ENCODE measurements around the gene VSIG10.

GRCh38 chr12:118068445-118068844 is 35.4 kb downstream of the VSIG10 start:
- TF ChIP-seq POLR2A (IDR thresholded peaks at IDR 0.05) (no peak), CTCF (IDR thresholded peaks at IDR 0.05) (no peak)
